Measurements from ENCODE around the gene CSRP1. TPM values are rescaled to one million over a fixed set of nuclear protein-coding genes. Genes with fewer than 3 reads are reported as not detected.

CSRP1 gene
- total and polyA plus RNA-seq, 2 of the 13 experiments (the other 11 are each of a cell fraction or from before 2014, with no cell fraction given) = 17.7 to 68.9 TPM

GRCh38 chr1:201459775-201460174 lies 47.1 kb downstream of the CSRP1 start (continued):
- TF ChIP-seq ZNF776 (CRISPR knock-in tag; IDR thresholded peaks at IDR 0.05) = no peak
- TF ChIP-seq NR2F1 (CRISPR knock-in tag; IDR thresholded peaks at IDR 0.05) = no peak
- no peak for TF ChIP-seq ZFP37 (CRISPR knock-in tag; IDR thresholded peaks at IDR 0.05; ENCODE audit: borderline replicate concordance)
- TF ChIP-seq ZNF598 (CRISPR knock-in tag; IDR thresholded peaks at IDR 0.05; ENCODE audit: borderline replicate concordance) = no peak
- TF ChIP-seq NCOA2 (CRISPR knock-in tag; IDR thresholded peaks at IDR 0.05) = no peak

DNA sequence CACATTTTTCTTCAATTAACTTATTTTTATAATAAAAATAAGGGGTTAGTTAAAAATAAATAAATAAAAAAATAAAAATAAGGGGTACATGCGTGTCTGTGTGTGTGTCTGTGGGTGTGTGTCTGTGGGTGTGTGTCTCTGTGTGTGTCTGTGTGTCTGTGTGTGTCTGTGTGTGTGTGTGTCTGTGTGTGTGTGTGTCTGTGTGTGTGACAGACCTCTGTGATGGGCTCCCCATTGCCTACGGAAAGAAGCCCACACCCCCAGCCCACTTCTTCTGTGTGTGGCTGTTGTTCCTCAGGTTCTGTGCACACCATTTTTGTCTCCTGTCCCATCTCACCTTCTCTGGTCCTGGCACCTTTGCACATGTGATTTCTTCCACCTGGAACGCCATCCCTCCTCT lies 47.9 kb downstream of the CSRP1 start:
- 53% methylated on average over 3 of the region's 3 CpGs for WGBS (ENCODE audit: low lambda C conversion rate)
- no peak for TF ChIP-seq ZNF609 (CRISPR knock-in tag; IDR thresholded peaks at IDR 0.05; ENCODE audit: borderline replicate concordance)
- no peak for TF ChIP-seq IKZF1 (IDR thresholded peaks at IDR 0.05)
- TF ChIP-seq ZNF878 (CRISPR knock-in tag; IDR thresholded peaks at IDR 0.05) = no peak
- TF ChIP-seq RFX1 (IDR thresholded peaks at IDR 0.05) = no peak
- no peak for TF ChIP-seq ATRX (CRISPR knock-in tag; IDR thresholded peaks at IDR 0.05; ENCODE audit: borderline replicate concordance)
- DNase-seq (ENCODE audit: low spot score) = no peak
- intact Hi-C loops (cut with micrococcal nuclease; ENCODE audit: unreplicated experiment) (no loop called here), in situ Hi-C loops (cut with HindIII; ENCODE audit: extremely low pct_ligation_motif_present, low pct_unique_long_range_greater_than_20kb) (no loop called here)
- no peak for ATAC-seq
- CTCF ChIA-PET (ENCODE audit: low intra/inter-chr PET ratio, low total read pairs) = no interaction called here
- Histone ChIP-seq H4K20me1 (ENCODE audit: insufficient read depth, low read length) (no peaks in the 10 kb centered on the region), H3K4me2 (ENCODE audit: low read depth, low read length) (no peak overlapping the region), H3K9ac (ENCODE audit: insufficient read depth, low read depth, low read length) (no peak overlapping the region), H3K4me3 (replicated peaks in 1 of 3; ENCODE audit: insufficient read depth in 1 of 3, low read depth in 2 of 3, low read length in 3 of 3) (no peak overlapping the region), H3K4me1 (ENCODE audit: insufficient read depth, low read length) (peaks cover 46% of the 10 kb centered on the region), H3K36me3 (replicated peaks in 1 of 2; ENCODE audit: control insufficient read depth in 1 of 2, insufficient read depth in 2 of 2, low read length in 2 of 2) (no peaks in the 10 kb centered on the region), H2AFZ (ENCODE audit: low read length) (no peak overlapping the region), H3K9me3 (ENCODE audit: low read length) (no peaks in the 10 kb centered on the region), H3K27me3 (ENCODE audit: control insufficient read depth in 1 of 2, insufficient read depth in 2 of 2, low read length in 2 of 2) (peaks cover 0 to 25% of the 10 kb centered on the region in 2 experiments; a peak in 3 of 5 replicates), H3K27ac (ENCODE audit: extremely low read length, insufficient read depth, low read length) (no peak overlapping the region), H3K79me2 (ENCODE audit: insufficient read depth, low read length) (no peaks in the 10 kb centered on the region)
- POLR2A ChIA-PET = interaction anchor here (1.0 kb wide), 1 partner anchor 11 kb away, joined by 4 read pairs; no protein-coding TSS in a partner anchor
- no TSS peak for BruUV-seq (replicated peaks)
- FAIRE-seq = no peak
